T-helper 1 cell (primary cell): ENCODE results near the gene HPCA.

ENCODE experiments used
- DNase-seq, 5 donors: peaks; one replicate each; pipeline ENCODE4 v3.0.0-alpha.2; 2012 to 2020

Gene HPCA

DNA sequence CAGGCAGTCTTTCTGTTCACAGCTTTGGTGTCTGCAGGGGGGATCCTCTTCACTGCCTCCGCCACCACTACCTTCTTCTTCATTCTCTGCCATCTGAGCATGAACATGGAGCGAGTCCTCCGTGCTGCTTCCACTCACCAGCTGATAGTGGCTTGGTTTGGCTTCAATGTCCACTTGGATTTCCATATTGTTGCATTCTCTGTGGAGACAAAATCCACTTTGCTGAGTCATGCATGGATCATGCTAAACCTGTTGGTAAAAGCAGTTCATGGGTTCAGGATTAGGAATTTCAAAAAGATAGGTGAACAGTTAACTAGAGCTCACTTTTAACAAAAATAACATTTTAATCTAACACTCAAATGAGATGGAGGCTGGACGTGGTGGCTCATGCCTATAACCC, 50.8 kb downstream of the HPCA start:
- no peak for DNase-seq

DNA sequence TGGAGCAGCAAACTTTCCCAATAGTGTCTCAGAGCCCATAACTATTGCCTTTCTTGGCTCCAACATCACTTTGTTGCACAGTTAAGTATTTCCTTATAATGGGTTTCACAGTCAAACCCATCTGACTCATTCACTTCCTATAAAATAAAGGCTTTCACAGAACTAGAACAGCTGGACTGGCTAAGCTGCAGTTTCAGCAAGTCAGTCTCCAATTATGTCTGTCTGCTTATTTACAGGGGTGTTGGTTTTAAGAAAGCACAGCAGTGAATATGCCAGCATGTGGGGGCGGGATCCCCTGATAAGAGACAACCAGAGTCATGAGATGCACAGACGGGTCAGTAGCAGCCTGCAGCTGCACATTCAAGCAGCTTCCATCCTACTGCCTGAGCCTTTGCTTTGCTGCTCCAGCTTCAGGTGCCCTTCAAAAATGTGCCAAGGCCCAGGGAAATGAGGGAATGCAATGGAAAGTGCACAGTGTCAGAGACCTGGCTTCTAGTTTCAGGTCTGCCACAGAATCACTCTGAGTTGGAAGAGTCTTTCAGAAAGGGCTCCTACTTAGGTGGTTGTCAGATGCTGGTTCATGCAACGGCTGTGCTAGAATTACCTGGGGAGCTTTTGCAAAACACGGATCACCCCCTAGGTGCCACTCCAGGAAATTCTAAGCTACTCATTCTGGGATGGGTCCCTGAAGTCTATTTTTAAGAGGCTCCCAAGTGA, 53.5 kb downstream of the HPCA start:
- DNase-seq = peak in 1 of 5 donors; percentile 76

DNA sequence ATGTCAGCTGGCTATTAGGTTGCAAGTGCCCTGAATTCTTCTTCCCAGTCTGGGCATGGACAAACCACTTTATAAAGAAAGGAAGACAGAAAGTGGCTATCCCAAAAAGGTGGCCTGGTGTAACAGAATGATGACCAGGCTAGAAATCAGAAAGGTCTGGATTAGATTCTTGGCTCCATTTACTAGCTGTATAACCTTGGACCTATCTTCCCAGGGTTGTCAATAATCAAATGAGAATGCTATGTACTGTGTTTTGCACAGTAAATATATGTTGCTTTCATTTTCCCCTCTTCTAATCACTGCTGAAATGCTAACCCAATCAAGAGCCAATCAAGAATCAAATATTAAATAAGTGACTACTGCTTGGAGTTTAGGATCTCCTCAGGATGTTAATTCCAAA, 57.9 kb downstream of the HPCA start:
- no peak for DNase-seq
